ENCODE results near the gene LAMA3.

LAMA3 gene

DNA sequence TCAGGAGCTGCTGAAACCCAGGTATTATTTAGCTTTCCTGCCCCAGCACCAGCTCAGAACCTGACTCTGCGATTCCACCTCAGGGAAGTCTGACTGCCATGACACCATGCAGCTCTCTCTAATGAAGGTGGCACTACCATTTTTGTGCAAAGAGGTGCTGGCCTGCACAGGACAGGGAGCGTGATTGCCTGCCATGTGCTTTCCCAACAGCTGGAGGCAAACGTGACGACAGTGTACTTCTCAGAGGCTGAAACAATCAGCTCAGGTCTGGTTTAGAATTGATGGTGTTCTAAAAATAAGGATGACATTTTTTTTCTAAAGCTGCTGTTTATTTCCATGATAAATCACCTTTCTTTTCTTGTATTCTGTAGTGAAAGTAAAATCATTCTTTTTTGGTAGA, 250.1 kb downstream of the LAMA3 start:
- no peak overlapping the region for H3K27ac Mint-ChIP-seq
- peaks cover 65% of the 10 kb centered on the region for H3K4me1 Mint-ChIP-seq (ENCODE audit: low read depth)
- no peaks in the 10 kb centered on the region for H3K27me3 Mint-ChIP-seq
- no peak overlapping the region for H3K4me3 Mint-ChIP-seq
- no peaks in the 10 kb centered on the region for H3K36me3 Mint-ChIP-seq
- H3K9me3 Mint-ChIP-seq (ENCODE audit: low read depth): no peaks in the 10 kb centered on the region

- Mint-ChIP-seq H3K4me3 (no peak overlapping the region), H3K27ac (no peak overlapping the region), H3K27me3 (no peaks in the 10 kb centered on the region), H3K9me3 (ENCODE audit: low read depth) (no peaks in the 10 kb centered on the region), H3K36me3 (no peaks in the 10 kb centered on the region), H3K4me1 (ENCODE audit: low read depth) (peaks cover 62% of the 10 kb centered on the region)
Measured at GRCh38 chr18:23939896-23940295, 250.6 kb downstream of the LAMA3 start.

DNA sequence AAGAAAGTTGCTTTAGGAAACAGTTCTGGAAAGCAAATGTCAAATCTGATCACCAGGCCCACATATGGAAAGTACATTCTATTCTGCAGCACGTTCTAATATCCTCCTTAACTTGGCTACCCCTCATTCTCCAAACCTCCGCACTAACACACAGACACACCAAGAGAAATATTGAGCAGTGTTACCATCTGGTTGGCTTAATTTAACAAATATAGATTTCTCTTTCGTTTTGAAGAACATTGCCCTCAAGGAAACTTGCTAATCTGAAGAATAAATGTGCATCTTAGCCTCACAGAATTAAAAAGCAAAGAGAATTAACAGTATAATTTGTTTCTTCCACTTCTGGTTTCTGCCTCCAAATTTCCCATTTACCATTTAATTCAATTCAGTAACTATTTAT, 252.5 kb downstream of the LAMA3 start:
- H3K36me3 Mint-ChIP-seq: no peaks in the 10 kb centered on the region
- no peaks in the 10 kb centered on the region for H3K27me3 Mint-ChIP-seq
- no peak overlapping the region for H3K27ac Mint-ChIP-seq
- peaks cover 46% of the 10 kb centered on the region for H3K4me1 Mint-ChIP-seq (ENCODE audit: low read depth)
- H3K4me3 Mint-ChIP-seq: no peak overlapping the region
- no peaks in the 10 kb centered on the region for H3K9me3 Mint-ChIP-seq (ENCODE audit: low read depth)

- Mint-ChIP-seq H3K9me3 (ENCODE audit: low read depth) (no peaks in the 10 kb centered on the region), H3K4me1 (ENCODE audit: low read depth) (peaks cover 33% of the 10 kb centered on the region), H3K36me3 (no peaks in the 10 kb centered on the region), H3K27me3 (no peaks in the 10 kb centered on the region), H3K27ac (no peak overlapping the region), H3K4me3 (peak overlapping the region; percentile 52)
Measured at GRCh38 chr18:23943104-23943503, 253.9 kb downstream of the LAMA3 start.

DNA sequence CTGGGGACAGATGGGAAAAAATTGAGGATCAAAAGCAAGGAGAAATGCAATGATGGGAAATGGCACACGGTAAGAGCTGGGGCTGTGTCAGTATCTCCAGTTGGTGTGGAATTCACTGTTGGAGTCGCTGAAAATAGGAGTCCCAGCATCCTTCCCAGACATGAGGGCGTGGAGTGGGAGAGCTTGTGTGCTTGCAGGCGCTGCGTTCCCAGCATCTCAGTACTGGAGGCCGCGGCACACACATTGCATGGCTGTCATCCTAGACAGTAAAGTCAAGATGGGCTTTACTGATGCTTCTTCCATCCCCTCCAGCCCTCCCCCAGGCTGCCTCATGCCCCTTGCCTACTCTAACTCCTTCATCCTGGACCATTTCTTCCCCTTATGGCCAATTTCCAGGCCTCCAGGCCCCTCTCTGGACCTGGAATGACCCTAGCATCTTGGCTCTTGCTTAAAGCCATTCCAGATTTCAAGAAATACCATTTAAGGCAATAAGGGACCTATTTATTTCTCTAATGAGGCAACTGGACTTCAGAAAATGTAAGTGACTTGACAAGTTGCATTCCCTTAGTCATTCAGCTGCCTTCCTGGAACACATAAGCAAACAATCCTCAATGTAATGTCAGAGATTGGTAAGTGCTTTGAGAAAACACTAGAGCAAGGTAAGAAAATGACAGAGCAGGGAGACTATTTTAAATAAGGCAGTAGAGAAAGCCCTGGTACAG, 254.8 kb downstream of the LAMA3 start:
- H3K4me3 Mint-ChIP-seq: peak overlapping the region; percentile 24
- no peak overlapping the region for H3K27ac Mint-ChIP-seq

GRCh38 chr18:23945416-23946079, 256.3 kb downstream of the LAMA3 start:
- Mint-ChIP-seq H3K4me3 (no peak overlapping the region), H3K36me3 (no peaks in the 10 kb centered on the region), H3K4me1 (ENCODE audit: low read depth) (peaks cover 25% of the 10 kb centered on the region), H3K9me3 (ENCODE audit: low read depth) (no peaks in the 10 kb centered on the region), H3K27me3 (no peaks in the 10 kb centered on the region), H3K27ac (no peak overlapping the region)

More for the DNA sequence above, 254.8 kb downstream of the LAMA3 start:
- no peaks in the 10 kb centered on the region for H3K27me3 Mint-ChIP-seq
- no peaks in the 10 kb centered on the region for H3K9me3 Mint-ChIP-seq (ENCODE audit: low read depth)
- no peaks in the 10 kb centered on the region for H3K36me3 Mint-ChIP-seq
- peaks cover 24% of the 10 kb centered on the region for H3K4me1 Mint-ChIP-seq (ENCODE audit: low read depth)

DNA sequence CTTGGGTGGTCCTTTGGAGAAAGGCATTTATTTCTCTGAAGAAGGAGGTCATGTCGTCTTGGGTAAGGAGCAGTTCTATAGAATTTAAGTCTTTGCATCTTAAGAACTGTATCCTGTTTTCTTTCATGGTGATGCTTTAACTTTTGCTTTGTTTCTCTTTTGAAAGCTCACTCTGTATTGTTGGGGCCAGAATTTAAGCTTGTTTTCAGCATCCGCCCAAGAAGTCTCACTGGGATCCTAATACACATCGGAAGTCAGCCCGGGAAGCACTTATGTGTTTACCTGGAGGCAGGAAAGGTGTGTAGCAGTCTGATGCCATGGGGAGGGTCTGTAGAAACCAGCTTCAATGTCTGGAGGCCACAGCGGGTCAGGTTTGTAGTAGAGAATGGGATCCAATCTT, 260.6 kb downstream of the LAMA3 start:
- Mint-ChIP-seq H3K27ac (no peak overlapping the region), H3K4me3 (no peak overlapping the region), H3K36me3 (no peaks in the 10 kb centered on the region), H3K4me1 (ENCODE audit: low read depth) (peaks cover 5% of the 10 kb centered on the region), H3K27me3 (no peaks in the 10 kb centered on the region), H3K9me3 (ENCODE audit: low read depth) (no peaks in the 10 kb centered on the region)

DNA sequence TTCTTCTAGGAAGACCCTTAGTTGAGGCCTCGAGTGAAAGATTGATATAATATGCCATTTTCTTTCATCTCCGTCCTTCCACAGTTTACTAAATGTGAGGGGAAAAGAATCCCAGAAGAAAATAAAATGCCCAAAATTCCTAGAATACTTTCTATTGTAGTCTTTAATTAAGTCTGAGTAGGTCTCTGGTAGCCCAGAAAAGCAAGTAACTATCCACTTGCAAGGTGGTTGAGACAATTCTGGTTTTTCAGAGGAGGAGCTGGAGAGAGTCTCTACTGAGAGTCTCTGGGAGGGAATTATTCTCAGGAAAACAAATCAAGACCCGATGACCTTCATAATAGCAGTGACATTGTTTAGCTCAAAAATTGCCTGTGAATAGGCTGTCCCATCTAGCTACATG, 261.4 kb downstream of the LAMA3 start:
- Mint-ChIP-seq H3K27me3 (no peaks in the 10 kb centered on the region), H3K36me3 (no peaks in the 10 kb centered on the region), H3K4me1 (ENCODE audit: low read depth) (peaks cover 5% of the 10 kb centered on the region), H3K9me3 (ENCODE audit: low read depth) (no peaks in the 10 kb centered on the region), H3K27ac (no peak overlapping the region), H3K4me3 (no peak overlapping the region)

DNA sequence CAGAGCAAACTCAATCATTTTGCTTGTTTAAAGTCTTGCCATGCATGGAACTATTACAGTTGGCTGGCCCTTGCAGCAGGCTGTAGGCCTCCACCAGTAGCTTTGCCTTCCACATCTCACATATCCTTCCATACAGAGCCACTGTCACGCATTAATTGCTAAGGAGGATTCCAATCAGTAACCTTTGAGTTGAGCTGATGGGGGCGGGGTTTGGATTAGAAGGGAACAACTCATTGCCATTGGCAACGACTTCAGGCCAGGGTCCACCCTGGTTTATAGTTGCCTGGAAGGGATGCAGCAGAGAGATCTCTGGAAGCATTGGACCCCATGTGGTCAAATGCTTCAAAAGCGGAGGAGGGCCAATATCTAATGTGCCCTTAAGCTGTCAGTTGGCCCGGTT, 262.0 kb downstream of the LAMA3 start:
- Mint-ChIP-seq H3K4me1 (ENCODE audit: low read depth) (peaks cover 5% of the 10 kb centered on the region), H3K36me3 (no peaks in the 10 kb centered on the region), H3K9me3 (ENCODE audit: low read depth) (no peaks in the 10 kb centered on the region), H3K27me3 (no peaks in the 10 kb centered on the region), H3K27ac (no peak overlapping the region), H3K4me3 (no peak overlapping the region)

DNA sequence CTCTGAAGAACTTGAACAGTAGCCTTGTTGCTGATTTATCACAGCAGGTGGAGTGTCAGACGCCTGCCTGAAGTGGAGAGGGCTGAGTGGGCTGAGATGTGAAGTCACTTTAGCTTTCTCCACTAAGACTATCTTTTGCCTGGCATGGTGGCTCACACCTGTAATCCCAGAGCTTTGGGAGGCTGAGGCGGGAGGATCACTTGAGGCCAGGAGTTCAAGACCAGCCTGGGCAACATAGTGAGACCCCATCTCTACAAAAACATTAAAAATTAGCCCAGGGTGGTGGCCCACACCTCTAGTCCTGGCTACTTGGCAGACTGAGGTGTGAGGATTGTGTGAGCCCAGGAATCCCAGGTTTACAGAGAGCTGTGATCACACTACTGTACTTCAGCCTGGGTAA, 264.7 kb downstream of the LAMA3 start:
- no peak overlapping the region for H3K27ac Mint-ChIP-seq
- H3K4me1 Mint-ChIP-seq (ENCODE audit: low read depth): peaks cover 5% of the 10 kb centered on the region
- H3K36me3 Mint-ChIP-seq: no peaks in the 10 kb centered on the region
- H3K27me3 Mint-ChIP-seq: no peaks in the 10 kb centered on the region
- H3K4me3 Mint-ChIP-seq: no peak overlapping the region
- H3K9me3 Mint-ChIP-seq (ENCODE audit: low read depth): no peaks in the 10 kb centered on the region

DNA sequence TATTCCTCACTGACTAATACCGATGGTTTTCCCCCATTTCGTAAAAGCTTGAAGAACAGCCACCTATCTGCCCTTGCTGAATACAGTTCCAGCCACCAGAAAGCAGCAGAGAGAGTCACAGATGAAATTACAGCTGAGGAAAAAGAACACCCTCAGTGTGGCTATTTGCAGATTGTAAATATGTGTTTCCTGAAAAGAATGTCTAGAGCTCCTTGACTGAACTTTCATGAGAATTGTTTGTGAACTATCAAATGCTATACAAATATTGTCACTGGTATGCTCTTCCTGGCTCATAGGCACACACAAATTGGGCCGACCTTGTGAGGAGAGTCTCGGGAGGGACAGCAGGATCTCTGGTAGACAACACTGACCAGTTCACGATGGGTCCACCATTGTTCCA, 267.2 kb downstream of the LAMA3 start:
- Mint-ChIP-seq H3K36me3 (no peaks in the 10 kb centered on the region), H3K4me1 (ENCODE audit: low read depth) (no peaks in the 10 kb centered on the region), H3K27ac (no peak overlapping the region), H3K27me3 (no peaks in the 10 kb centered on the region), H3K9me3 (ENCODE audit: low read depth) (no peaks in the 10 kb centered on the region), H3K4me3 (no peak overlapping the region)

DNA sequence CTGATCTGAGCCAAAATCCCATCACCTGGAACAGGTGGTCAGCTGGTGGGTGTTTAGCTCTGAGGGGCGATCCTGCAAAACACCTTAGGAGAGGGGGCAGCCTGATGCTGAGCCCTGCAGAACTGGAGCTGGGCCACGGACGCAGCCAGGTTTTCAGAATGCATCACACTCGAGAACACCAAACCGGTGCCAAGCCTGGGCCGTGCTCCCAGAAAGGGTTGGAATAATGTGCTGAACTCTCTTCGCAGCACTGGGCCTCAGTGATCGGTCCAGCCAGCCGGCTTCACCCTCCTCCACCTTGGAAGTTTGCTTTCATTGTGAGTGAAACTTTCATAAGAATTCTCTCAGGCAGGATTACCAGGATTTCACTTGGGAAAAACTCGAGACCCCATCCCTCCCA, 268.8 kb downstream of the LAMA3 start:
- no peaks in the 10 kb centered on the region for H3K27me3 Mint-ChIP-seq
- H3K4me3 Mint-ChIP-seq: no peak overlapping the region
- no peak overlapping the region for H3K27ac Mint-ChIP-seq
- H3K4me1 Mint-ChIP-seq (ENCODE audit: low read depth): no peaks in the 10 kb centered on the region
- no peaks in the 10 kb centered on the region for H3K9me3 Mint-ChIP-seq (ENCODE audit: low read depth)
- no peaks in the 10 kb centered on the region for H3K36me3 Mint-ChIP-seq

GRCh38 chr18:23963443-23964165, 274.4 kb downstream of the LAMA3 start:
- Mint-ChIP-seq H3K9me3 (ENCODE audit: low read depth) (no peaks in the 10 kb centered on the region), H3K27ac (no peak overlapping the region), H3K4me1 (ENCODE audit: low read depth) (peaks cover 42% of the 10 kb centered on the region), H3K4me3 (no peak overlapping the region), H3K36me3 (no peaks in the 10 kb centered on the region), H3K27me3 (no peaks in the 10 kb centered on the region)

- peak overlapping the region; percentile 51 for H3K4me3 Mint-ChIP-seq
- no peaks in the 10 kb centered on the region for H3K27me3 Mint-ChIP-seq
- peaks cover 51% of the 10 kb centered on the region for H3K4me1 Mint-ChIP-seq (ENCODE audit: low read depth)
- H3K27ac Mint-ChIP-seq: peak overlapping the region; percentile 91
- no peaks in the 10 kb centered on the region for H3K36me3 Mint-ChIP-seq
- H3K9me3 Mint-ChIP-seq (ENCODE audit: low read depth): no peaks in the 10 kb centered on the region
Measured at GRCh38 chr18:23964282-23965238, 275.3 kb downstream of the LAMA3 start.
